CD4-positive, alpha-beta T cell treated with Interleukin-4 for 1 hour (primary cell): Measurements from ENCODE around the gene SUN3.

Experiments
- DNase-seq, 2 donors: peaks; one replicate each; pipeline ENCODE4 v3.0.0-alpha.2; 2020 to 2022

SUN3 gene

DNA sequence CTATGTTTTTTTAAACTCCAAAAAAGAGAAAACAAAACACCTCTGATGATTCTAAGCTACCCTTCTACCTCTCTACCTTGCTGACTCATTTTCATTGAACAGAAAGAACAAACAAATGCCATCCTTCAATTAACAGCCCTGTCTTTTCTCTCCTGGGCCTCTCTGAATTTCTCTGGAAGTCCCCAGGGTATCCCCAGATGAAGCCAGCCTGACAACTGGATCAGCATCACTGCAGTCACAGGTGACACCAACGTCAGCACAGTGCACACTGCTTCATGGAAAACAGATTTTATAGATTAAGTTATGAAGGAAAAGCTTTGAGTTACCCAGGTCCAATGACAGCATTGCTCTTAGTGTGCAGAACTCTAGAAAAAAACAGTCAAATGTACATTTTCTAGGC, 55.2 kb downstream of the SUN3 start:
- no peak for DNase-seq

DNA sequence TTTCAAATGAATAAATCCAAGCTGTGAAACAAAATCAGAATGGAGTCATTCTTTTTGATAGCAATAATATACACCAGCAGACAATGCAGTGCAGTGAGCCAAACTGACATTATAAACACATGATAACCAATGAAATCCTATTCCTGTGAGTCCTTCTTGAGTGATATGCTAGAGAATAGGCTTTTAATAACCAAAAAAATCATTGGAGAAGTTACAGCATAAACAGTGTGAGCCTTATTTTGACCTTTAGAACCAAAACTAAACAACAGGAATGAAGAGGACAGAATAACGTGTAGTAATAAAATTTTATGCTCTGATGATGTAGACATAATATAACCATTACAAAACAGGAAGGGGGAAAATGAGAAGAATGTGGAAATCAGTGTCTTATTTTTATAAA, 58.1 kb downstream of the SUN3 start:
- no peak for DNase-seq

DNA sequence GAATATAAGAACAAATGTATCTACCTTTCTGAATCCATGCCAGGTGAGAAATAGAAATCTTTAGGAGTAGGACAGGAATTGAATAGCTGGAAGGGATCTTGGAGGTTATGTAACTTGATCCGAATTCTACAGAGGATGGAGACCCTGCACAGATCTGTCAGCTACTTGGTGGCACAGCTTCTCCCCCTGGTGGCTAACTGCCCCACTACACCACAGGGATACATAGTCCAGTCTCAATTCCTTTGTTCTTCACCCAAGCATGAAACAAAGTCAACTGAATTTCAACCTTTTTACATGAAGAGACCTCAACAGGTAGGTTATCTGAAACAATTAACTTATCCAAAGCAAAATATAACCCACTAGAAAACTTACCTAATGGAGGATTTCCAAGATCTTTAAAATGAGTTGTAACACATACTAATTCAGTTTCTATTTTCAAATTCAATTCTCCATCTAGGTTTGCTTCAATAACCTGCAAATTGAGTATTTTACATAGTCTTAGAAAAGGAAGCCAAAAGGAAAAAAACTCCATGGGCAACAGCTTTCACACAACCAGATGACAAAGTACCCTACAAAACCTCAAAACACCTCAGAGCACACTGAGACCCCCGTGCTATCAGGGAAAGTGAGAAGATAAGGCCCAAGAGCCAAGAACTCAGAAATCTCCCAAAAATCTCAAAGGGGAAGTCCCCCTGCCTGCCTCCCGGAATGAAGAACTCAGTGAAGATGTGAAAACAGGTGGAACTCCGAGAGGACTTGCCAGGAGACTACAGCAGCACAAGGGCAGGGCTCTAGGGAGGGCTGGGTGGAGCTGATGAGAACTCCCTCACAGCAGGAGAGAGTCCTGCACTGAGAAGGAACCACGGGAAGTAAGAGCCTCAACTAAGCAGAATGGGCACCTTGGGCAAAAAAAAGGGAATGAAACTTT, 59.8 kb downstream of the SUN3 start:
- peak; percentile 51 to 54 for DNase-seq

DNA sequence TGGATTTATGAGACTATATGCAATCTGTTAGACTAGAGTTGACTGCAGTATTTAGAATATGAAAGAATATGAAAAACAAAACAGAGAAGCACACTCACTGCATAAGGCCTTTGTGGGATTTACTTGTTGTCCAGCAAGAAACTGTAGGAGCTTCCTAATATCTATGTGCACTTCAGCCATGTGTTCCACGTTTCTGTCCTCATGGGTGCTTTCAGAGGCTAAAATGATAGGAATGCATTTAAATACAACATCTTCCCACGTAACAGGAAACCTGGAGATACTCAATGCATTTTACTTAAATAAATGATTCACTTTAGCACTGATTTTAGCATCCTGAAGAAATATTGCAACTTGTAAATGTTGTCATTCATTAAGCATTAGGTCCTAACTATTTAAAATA, 61.2 kb downstream of the SUN3 start:
- no peak for DNase-seq

DNA sequence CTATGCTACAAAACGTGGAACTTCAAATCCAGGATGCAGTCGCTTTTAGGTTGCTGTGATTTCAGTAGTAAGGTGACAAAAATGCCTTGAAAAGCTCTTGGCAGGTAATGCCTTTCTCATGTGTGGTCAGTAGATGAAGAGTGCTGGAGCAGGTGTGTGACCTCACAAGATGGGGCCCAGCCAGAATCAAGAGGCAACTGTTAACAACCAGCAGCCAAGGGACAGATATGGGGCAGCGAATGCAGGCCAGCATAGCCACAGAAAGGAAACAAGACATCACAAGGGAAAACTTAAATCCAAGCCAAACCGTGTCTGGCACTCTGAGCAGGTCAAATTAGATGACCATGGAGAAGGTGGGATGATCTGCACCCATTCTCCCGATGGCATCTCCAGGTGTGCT, 61.8 kb downstream of the SUN3 start:
- DNase-seq: no peak

DNA sequence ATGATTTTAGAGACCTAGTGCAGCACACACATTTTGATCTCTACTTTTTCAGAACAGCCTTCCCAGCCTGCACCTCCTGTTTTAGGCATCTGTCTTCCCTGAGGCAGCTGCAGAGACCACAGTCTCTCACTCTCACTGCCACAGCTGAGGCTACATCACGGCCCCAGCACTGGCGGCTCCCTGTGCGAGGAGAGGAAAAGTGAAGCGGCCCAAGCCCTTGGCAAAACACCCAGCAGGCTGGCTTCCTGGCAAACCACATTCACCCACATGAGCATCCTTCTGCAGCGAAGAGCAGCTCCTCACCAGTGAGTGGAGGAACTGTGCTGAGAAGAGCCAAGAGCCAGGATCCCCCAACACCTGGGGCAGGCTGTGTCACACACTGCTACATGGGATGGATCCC, 63.5 kb downstream of the SUN3 start:
- no peak for DNase-seq

DNA sequence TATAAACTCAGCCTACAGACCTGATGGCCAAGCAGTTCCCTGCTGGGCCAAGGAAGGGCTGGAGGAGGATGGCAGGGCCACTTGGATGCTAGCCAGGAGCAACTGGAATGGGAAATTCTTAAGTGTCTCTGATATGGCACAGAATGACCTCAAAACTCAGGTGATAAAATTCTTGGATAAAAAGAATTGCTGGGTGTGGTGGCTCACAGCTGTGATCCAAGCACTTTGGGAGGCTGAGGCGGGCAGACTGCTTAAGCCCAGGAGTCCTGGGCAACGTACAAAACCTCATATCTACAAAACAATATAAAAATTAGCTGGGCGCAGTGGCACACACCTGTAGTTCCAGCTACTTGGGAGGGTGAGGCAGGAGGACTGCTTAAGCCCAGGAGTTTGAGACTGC, 66.6 kb downstream of the SUN3 start:
- no peak for DNase-seq

DNA sequence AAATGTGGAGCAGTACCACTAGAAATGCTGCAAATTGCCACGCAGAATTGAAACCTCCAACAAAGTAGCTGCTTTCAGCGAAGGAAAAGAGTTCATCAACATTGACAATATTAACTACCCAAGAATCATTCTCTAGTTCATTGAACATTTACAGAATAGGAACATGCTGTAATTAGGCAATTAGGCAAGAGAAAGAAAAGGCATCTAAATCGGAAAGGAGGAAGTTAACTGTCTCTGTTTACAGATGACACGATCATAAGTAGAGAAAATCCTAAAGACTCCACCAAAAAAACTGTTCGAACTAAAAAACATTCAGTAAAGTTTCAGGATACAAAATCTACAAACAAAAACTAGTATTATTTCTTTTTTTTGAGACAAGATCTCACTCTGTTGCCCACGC, 71.8 kb downstream of the SUN3 start:
- DNase-seq: no peak

DNA sequence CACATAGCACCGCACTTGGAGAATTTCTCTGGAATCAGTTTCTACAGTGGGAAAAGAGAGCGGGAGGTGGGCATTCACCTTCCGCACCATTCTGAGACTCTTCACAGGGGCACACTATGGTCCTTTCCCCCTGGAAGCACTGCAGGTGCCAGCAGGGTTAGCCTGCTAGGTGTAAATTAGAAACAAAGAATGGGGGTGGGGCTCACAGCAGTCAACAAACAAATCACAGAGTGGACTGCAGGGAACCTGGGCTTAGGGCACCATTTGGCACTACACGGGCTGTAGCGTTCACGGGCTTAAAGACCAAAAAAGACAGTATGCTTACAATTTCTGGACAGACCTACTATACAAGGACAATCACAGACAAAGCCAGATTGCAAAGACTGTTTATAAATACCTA, 72.7 kb downstream of the SUN3 start:
- no peak for DNase-seq

DNA sequence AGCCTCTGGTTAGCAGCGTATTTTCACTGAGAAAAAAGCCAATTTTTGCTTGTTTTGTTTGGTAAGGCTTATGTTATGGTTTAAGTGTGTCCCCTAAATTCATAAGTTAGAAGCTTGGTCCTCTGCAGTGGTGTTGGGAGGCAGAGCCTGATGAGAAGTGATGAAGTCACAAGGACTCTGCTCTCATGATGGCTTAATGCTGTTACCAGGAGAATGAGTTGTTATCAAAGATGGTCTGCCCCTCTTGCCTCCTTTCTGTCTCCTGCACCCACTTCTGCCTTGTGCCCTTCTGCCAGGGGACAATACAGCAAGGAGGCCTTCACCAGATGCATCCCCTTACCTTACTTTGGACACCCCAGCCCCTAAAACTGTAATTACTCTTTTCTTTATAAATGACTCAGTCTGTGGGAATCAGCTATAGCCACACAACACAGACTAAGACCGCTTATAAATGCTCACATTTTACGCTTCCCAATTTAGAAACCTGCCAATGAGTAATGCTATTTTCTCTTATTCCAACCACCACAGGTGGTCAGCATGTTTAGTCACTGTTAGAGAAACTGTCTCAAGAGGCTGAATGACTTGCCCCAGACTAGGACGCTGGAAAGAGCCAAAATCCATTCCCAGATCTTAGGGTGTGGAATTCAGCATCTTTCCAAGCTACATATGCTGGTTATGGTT, 74.5 kb downstream of the SUN3 start:
- DNase-seq: no peak

DNA sequence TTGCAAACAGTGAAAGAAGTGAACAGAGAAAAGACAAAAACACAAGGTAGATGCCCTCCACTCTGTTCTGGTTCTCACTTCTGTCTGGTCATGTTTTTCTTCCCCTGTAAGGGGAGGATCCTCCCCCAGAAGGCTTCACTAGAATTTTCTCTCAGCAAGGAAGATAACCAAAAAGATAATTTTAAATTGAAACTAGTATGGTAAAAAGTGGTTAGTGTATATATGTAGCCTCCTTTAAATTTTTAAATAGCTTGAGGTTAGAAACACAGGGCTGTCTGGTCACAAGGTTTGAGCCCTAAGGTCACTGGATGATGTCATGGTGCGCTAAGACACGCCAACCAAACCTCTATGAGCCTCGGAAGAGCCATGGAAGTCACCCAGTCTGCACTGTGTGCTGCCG, 75.1 kb downstream of the SUN3 start:
- no peak for DNase-seq

DNA sequence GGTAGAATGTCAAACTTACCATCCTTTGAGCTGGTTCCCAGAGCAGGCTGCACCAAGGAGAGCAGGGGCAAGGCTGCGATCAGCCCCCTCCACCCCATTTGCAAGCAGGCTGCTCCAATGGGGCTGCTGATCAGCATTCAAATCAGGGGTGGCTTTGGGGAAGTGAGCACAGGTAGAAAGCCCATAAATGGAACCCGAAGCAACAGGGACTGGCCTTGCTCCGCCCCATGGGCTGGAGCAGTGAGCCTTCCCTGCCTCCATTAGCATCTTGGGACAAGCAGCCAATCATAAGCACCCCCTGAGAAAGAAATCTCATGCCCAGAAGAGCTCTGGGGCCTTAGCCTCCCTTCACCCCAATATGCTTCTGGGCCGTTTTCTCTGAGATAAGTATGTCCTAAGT, 76.7 kb downstream of the SUN3 start:
- DNase-seq: no peak

DNA sequence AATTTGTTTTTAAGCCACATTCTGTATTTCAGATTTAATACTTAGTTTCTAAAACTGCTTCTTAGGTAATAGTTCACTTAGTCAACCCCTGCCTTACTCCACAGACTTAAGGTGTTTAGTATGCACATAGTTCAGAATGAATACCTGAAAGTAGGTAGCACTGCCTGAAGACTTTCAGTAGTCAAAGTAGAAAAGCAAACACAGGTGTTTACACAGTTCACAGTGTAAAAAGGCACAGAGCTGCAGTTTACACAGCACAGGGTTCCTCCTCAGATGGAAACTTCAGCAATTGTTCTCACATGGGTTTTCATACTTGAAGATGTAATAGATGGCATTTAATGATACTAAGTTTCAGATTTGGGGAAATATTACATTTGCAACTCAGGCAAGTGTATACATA, 77.5 kb downstream of the SUN3 start:
- no peak for DNase-seq

DNA sequence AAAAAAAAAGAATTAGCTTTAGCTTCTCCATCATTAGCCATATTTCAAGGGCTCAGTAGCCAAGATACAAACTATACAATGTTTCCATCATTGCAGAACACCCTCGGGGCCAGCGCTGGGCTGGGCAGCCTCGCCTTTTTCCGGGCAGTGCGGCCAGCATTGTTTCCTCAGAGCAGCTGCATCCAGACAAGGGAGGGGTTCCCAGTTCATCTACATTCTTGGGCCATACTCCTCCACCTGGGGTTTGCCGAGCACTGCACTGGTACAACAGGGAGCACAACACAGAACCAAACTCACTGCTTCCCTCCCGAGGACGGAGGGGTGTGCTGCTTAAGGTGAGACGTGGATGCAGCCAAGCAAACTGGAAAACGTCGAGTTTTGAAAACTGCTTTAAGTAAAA, 78.2 kb downstream of the SUN3 start:
- DNase-seq: no peak

DNA sequence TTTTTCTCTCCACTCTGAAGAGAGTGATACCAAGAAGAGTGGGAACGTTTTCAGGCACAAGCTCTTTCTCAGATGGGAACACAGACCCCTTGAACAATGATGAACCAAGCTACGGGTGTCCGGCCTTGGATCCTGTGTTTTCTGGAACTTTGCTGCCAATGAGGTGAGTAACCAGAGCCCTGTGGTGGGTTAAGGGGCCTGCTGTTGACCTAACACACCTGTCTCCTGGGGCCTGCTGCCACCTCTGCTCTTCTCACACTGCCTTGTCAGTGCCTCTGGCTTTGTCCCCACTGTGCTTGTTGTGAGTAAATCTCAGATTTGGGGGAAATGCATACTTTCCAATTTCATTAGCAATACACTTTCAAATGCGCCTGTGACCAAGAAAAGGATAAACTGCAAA, 79.2 kb downstream of the SUN3 start:
- DNase-seq: no peak

DNA sequence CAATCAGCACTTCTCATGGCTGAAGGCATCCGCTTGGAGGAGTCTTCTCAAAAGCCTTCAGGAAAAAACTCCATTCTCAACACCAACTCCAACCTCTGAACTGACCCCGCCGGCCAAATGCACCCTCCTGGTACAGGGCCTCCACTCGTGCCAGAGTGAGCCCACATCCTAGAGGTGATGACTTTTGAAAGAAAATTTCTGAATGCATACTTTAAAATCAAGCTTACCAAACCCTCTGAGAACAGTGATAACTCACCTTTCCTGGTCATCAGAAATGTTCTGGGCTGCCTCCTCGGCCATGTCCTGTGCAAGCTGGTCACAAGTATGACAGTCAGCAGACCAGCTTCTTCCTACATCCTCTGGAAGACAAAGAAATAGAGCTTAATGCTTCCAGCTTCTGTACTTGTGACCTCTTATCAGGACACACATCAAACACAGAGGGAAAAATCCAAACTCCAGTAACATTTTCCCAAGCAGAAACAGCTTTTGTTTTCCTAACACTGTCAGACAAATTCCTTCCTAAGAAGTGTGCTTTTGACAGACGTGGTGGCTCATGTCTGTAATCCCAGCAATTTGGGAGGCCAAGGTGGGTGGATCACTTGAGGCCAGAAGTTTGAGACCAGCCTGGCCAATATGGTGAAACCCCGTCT, 80.6 kb downstream of the SUN3 start, which contains the start of gene PKD1L1:
PKD1L1 (minus strand) TSS at position 326 of the 650 bp plus-strand sequence; CDS start at position 300, 26 bp downstream.
- DNase-seq: no peak

DNA sequence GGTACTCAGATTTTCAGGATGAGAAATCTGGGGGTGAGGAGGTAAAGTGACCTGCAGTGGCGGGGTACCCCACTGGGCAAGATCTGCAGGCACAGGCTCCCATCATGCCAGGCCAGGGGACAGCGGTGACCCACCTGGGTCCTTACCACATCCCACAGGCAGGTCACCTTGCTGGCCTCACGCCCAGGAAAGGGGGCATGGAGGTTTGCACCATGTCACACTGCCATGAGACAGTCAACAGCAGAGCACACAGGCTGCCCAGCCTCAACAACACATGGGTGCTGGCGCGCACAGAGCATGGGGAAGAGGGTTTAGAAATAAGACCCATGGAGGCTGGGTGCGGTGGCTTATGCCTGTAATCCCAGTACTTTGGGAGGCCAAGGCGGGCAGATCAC, 81.6 kb downstream of the SUN3 start:
- no peak for DNase-seq

DNA sequence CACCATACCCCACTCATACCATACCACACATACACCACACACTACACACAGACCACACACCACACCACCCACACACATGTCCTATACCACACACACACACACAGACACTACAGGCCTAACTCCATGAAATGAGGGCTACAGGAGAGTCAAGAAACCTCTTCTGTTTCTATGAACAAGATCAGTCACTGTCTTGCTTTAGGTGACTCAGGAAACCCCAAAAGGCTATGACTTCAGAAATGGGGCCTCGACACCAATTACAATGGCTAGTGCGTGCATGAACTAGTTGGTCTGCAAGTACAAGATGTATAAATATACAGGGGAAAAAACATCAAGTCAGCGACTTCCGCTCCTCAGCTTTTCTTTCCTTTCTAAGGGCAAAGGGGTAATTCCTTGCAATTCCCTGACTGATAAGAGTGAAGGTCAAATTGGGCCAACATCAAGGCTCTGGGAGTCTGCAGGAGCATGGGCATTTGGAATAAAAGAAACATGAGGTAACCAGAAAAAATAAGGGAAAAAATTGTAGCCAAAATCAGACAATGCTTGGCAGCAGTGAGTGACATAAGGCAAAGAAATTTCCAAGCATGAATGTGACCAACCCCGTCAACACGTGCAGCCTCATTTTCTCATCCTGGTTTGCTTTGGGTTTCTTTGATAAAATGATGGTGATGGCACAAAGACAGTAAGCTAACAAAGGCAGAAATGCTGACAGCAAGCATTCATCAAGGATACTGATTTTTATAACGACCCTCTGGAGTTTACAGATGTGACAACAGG, 82.1 kb downstream of the SUN3 start:
- no peak for DNase-seq

DNA sequence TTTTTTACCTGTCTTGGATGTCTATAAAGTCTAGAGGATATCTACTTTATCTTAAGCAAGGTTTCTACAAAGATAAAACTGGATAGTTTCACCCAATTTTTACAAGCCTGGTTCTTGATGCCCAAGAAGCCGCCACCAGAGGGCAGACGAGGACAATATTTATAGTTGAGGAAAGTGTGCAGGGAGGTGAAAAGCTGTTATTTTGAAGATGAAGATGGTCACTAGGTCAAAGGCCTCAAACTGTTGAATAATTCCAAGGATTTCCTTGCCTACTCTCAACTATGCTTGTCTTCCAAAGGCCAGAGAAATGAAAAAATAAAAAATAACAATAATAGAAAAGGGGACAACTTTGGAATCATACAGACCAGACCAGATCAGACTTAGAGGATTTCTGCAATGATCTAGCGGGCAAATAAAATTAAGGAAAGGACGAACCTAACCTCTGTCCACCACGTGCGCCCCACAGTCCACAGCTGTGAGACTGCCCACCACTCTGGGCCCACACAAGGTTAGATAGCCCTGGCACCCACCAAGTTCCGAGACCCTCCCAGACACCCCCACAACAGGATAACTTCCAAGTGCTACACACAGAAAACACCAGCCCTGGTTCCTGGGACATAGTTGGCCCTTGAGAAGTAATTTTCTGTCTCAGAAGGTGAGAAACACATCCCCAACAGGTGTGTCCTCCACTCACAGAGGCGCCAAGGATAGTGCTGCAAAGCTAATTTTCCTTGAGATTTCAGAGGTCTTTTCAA, 83.5 kb downstream of the SUN3 start:
- peak; percentile 66 for DNase-seq

DNA sequence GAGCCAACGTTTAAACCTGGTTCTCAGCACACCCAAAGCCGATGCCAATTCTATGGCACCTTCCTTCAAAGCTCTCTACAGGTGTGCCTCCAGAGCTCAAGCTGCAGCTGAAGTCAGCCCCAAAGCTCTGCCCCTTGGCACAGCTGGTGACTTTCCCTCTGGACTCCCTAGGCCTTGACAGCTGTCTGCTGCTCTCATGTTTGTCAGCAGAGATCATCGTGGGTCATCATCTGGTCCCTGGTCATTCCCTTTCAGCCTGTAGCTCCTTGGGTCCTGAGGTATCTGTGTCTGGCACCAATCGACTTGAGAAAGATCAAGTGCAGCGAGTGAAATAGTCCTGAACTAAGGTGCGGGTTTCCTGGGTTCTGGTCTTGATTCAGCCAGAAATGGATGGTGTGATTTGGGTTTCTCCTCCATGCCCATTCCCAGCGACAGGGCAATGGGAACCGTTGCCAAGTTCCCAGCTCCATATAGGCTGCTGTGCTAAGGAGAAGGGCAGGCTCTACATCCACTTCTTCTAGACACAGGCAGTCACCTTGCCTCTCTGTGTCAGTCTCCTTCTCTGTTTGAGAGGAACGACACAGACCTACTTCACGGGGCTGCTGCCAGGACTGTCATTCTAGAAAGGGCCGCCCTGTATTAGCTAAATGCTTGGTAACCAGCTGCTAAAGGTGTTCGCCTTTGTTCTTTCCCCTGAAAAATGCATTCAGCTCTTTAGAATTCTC, 84.2 kb downstream of the SUN3 start:
- no peak for DNase-seq

DNA sequence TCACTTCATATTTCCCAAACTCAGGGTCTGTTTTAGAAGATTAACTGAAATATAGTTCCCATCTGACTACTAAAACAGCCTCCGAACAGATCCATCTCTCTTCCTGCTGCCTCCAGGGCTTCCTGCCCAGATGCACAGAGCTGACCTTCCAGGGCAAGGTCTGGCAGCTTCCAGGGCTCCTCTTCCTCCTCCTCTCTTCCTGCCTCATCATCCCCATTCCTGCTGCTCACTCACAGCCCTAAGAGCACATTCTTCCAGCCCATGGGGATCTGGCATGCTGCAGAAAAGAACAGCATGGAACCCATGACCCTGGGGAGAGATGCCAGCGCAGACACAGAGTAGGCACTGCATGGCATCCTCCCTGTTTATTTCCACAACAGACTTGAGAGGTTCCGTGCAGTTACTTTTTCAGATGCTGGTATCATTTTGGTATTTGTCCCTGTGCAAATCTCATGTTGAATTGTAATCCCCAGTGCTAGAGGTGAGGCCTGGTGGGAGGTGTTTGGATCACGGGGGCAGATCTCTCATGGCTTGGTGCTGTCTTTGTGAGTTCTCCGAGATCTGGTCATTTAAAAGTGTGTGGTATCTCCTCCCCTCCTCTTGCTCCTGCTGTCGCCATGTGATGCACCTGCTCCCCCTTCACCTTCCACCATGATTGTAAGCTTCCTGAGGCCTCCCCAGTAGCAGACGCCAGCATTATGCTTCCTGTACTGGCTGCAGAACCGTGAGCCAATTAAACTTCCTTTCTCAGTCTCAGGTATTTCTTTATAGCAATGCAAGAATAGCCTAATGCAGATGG, 85.0 kb downstream of the SUN3 start:
- DNase-seq: no peak
